Ovary (tissue), 9 donors: ENCODE measurements around the gene ARAP1. TPM values are rescaled to one million over a fixed set of nuclear protein-coding genes. Genes with fewer than 3 reads are reported as not detected.

Source experiments
- DNase-seq, 5 donors: peaks; one replicate each; pipeline ENCODE4 v3.0.0-alpha.2; 2019 to 2020
- H3K27ac ChIP-seq, 2 donors: fragments of 200-600 bp; one replicate each; pipeline versions ENCODE4 v1.5.1 to v1.8.0; 2019 to 2022
- H3K27me3 ChIP-seq: fragments of 200-600 bp; one replicate; pipeline ENCODE4 v1.8.0; 2022
- H3K36me3 ChIP-seq: fragments of 200-600 bp; sonication (generic); one replicate; pipeline ENCODE4 v1.5.1; 2019
- H3K4me1 ChIP-seq: one replicate; pipeline ENCODE4 v1.8.1; 2013; ENCODE audit warnings: mild to moderate bottlenecking, moderate library complexity; ENCODE audit not compliant: insufficient read depth
- H3K4me3 ChIP-seq: fragments of 200-600 bp; sonication (generic); one replicate; pipeline ENCODE4 v1.5.1; 2017
- H3K9me3 ChIP-seq, 2 donors: fragments of 200-600 bp in 1 of 2; sonication (generic) in 1 of 2; one replicate each; pipeline versions ENCODE4 v1.5.1 to v1.8.1; 2013 to 2019; ENCODE audit warnings: mild to moderate bottlenecking in 1 of 2, moderate library complexity in 1 of 2
- CTCF ChIP-seq, 3 donors: fragments of 450-650 bp in 2 of 3; fragments of 200-600 bp in 1 of 3; IDR thresholded peaks; one replicate each; pipeline versions ENCODE4 v1.5.1 to v1.8.0; 2016 to 2022; ENCODE audit warnings: antibody characterized with exemption in 3 of 3, mild to moderate bottlenecking in 1 of 3
- EP300 ChIP-seq: sonication (generic); formaldehyde crosslinking; IDR thresholded peaks from one replicate; pipeline ENCODE4 v1.6.1; 2017; ENCODE audit warnings: antibody characterized with exemption
- POLR2A ChIP-seq: fragments of 450-650 bp; IDR thresholded peaks from one replicate; pipeline ENCODE4 v1.6.1; 2017; ENCODE audit warnings: antibody characterized with exemption, mild to moderate bottlenecking, moderate library complexity
- WGBS, 3 donors: extraction: QIAGEN DNeasy Blood & Tissue Kit in 1 of 3; methylation state at CpG; one replicate each; pipeline versions ENCODE4 v1.1.5 to v1.1.7; 2013 to 2017; 5-methylcytosine and 5-hydroxymethylcytosine counted together
- intact Hi-C, 4 donors: fragments of 100-400 bp; cut with DNase I; formaldehyde crosslinking; loops; one replicate each; pipeline versions ENCODE4 v1.11.0 to v1.15.1; 2022 to 2023
- polyA plus RNA-seq, 2 donors: library from polyadenylated mRNA; stranded (reverse); fragments of 200-250 nt in 1 of 2; fragments of 350-450 nt in 1 of 2; fragmentation: Illumina TruSeq in 1 of 2; extraction: RNeasy Lipid Tissue Mini Kit (QIAGEN cat#74804) in 1 of 2; gene quantifications; one replicate each; pipeline ENCODE4 v1.2.3, GENCODE V29; 2013 to 2014
- total RNA-seq, 7 donors: library from RNA; depleted of rRNA in 2 of 7; stranded (reverse); fragments of >200 nt in 2 of 7; fragmentation: NEBNext Ultra II Directional in 3 of 7; extraction: Animal tissue kit (Norgen Biotek cat#: 25700) in 3 of 7; gene quantifications; one replicate each; pipeline versions ENCODE4 v1.1.0 to v1.2.4, GENCODE V29; 2016 to 2023
- donor health status: DM: no; HTN: no; CAD: no; lungs with moderate emphysema.
- donor health status: DM: no; HTN: no; CAD: no.
- donor health status: Bipolar disorder and iron deficiency.
- donor health status: DM: yes; HTN: yes; CAD: no.
- donor health status: DM: no; HTN: no; CAD: no.
- donor health status: DM: yes; HTN: yes; CAD: no.

Gene ARAP1
- total and polyA plus RNA-seq, 9 donors, result 39.0 to 162 (median 79.0) TPM

- Histone ChIP-seq H3K9me3 (no peaks in the 10 kb centered on the region), H3K27me3 (no peaks in the 10 kb centered on the region), H3K4me1 (peaks cover 26% of the 10 kb centered on the region), H3K36me3 (no peaks in the 10 kb centered on the region), H3K27ac (no peak overlapping the region), H3K4me3 (no peak overlapping the region)
- WGBS, 3 donors, result 50 to 60% (median 53%) methylated on average over 7 of the region's 7 CpGs
- TF ChIP-seq CTCF (IDR thresholded peaks at IDR 0.05), result no peak
- TF ChIP-seq POLR2A, result no peak
- no peak for TF ChIP-seq EP300
- intact Hi-C loops, result no loop called here
- DNase-seq, result no peak
Observed at GRCh38 chr11:72716290-72716689, 35.9 kb downstream of the ARAP1 start.

GRCh38 chr11:72712841-72713240 is 39.4 kb downstream of the ARAP1 start:
- TF ChIP-seq EP300 (no peak), POLR2A (no peak), CTCF (IDR thresholded peaks at IDR 0.05) (no peak)
- Histone ChIP-seq H3K4me1 (peaks cover 4% of the 10 kb centered on the region), H3K36me3 (no peaks in the 10 kb centered on the region), H3K4me3 (no peak overlapping the region), H3K27ac (no peak overlapping the region), H3K9me3 (no peaks in the 10 kb centered on the region), H3K27me3 (no peaks in the 10 kb centered on the region)
- intact Hi-C loops, result no loop called here
- WGBS, 3 donors, result 67 to 72% (median 68%) methylated on average over 10 of the region's 10 CpGs
- DNase-seq, result no peak

GRCh38 chr11:72712168-72712751 is 39.9 kb downstream of the ARAP1 start:
- Histone ChIP-seq H3K36me3 (no peaks in the 10 kb centered on the region), H3K27me3 (no peaks in the 10 kb centered on the region), H3K27ac (peak overlapping the region in 1 of 2 donors; percentile 15), H3K4me1 (peaks cover 4% of the 10 kb centered on the region), H3K9me3 (no peaks in the 10 kb centered on the region), H3K4me3 (no peak overlapping the region)
- no peak for DNase-seq
- WGBS, 3 donors, result 70 to 75% (median 71%) methylated on average over 26 of the region's 26 CpGs
- intact Hi-C loops, result no loop called here
- no peak for TF ChIP-seq CTCF (IDR thresholded peaks at IDR 0.05)
- TF ChIP-seq POLR2A, result no peak
- no peak for TF ChIP-seq EP300

GRCh38 chr11:72711141-72711540 is 41.1 kb downstream of the ARAP1 start:
- WGBS, 3 donors, result 80 to 85% (median 81%) methylated on average over 9 of the region's 9 CpGs
- Histone ChIP-seq H3K9me3 (no peaks in the 10 kb centered on the region), H3K27ac (no peak overlapping the region), H3K27me3 (no peaks in the 10 kb centered on the region), H3K4me3 (no peak overlapping the region), H3K36me3 (no peaks in the 10 kb centered on the region), H3K4me1 (no peaks in the 10 kb centered on the region)
- TF ChIP-seq EP300, result no peak
- no peak for TF ChIP-seq CTCF (IDR thresholded peaks at IDR 0.05)
- TF ChIP-seq POLR2A, result no peak
- intact Hi-C loops, result no loop called here
- no peak for DNase-seq
